HG03575 (cell line): Measurements from ENCODE around the gene ANXA6.
A peak's percentile ranks its signal among the peaks of the same experiment; 100 is the strongest.

Source experiments
- ATAC-seq: cut with Tn5 transposase; IDR thresholded peaks from one replicate; pipeline ENCODE4 v1.9.1; 2021; ENCODE audit not compliant: unreplicated experiment, insufficient number of reproducible peaks, low FRiP score; ENCODE audit errors: extremely low read depth

Gene ANXA6

GRCh38 chr5:151139015-151139414, 18.6 kb downstream of the ANXA6 start:
- no peak for ATAC-seq

DNA sequence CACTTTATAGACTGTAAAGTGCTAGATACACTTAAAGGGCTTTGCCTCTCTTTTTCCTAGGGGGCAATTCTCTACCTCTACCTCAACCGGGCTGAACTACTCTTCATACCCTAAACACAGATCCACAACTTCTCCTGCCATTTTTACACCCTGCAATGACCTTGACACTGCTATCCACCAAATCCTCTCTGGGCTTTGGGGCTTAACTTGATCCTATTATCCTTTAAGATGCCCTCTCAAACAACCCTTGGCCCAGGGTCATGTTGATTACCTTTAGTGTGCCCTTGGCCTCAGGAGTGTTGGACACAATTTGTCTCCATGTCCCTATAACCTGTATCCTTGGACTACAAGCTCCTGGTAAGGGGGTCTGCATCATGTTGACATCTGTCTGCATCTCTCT, 19.5 kb downstream of the ANXA6 start:
- ATAC-seq, result no peak

DNA sequence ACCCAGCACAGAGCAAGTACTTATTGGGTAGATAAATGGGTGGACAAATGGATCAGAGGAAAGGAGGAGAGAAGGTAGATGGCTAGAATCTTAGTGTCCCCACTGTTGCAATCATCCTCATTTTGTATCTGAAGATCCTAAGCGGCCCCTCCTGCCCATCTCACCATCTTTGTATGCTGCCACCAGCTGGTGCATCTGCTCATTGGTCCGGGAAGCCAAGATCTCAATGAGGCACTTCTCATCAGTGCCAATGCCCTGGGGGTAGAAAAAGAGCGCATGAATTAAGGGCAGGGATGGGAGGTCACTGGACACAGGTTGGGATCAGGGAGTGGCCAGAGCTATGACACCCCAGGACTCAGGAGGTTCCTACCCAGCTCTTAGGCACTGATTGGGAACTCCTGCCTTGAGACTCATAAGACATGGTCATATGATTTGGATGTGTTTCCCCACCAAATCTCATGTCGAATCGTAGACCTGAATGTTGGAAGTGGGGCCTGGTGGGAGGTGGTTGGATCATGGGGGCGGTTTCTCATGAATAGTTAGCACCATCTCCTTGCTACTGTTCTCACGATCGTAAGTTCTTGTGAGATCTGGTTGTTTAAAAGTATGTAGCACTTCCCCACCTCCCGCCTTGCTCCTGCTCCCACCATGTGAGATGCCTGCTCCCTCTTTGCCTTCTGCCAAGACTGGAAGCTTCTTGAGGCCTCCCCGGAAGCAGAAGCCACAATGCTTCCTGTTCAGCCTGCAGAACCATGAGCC, 20.3 kb downstream of the ANXA6 start:
- no peak for ATAC-seq

GRCh38 chr5:151134228-151134627, 23.4 kb downstream of the ANXA6 start:
- ATAC-seq, result no peak

GRCh38 chr5:151132963-151133362, 24.6 kb downstream of the ANXA6 start:
- no peak for ATAC-seq

GRCh38 chr5:151130922-151131891, 26.4 kb downstream of the ANXA6 start:
- ATAC-seq, result no peak

DNA sequence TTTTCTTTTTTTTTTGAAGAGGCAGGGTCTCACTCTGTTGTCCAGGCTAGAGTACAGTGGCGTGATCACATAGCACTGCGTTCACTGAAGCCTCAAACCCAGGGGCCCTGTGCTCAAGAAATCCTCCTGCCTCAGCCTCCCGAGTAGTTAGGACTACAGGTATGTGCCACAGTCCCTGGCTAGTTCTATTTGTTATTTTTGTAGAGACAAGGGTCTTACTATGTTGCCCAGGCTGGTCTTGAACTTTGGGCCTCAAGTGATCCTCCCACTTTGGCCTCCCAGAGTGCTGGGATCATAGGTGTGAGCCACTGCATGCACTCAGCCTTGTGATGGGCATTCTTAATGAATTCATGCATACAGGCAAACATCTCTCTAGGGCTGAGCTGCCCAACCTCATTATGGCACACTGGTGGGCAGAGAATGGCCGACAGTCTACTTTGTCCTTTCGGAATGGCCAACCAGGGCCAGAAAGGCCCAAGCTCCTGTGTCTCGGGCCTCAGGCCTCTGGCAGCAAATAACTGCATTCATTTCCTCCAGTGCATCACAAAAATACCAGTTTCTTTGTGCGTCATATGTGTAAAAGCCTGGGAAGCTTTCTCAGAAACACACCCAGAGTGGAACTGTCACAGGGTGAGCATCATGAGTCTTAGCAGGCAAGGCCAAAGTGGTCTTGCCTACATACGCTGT, 27.2 kb downstream of the ANXA6 start:
- no peak for ATAC-seq

DNA sequence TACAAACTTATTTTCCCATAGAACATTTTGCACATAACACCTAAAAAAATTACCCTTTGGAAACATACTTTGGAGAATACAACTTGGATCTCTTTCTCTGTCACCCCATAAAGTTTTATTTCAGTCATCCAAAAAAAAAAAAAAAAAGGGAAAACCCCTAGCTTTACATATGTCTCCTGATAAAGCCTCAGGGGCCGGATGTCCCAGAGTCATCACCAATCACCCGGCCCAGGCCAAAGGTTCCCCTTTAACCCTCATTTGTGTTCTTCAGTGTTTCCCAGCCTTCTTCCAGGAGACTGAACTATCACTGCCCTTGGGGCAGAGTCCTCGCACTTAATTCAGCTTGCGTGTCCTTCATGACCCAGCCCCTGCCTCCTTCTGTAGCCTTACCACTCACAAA, 28.8 kb downstream of the ANXA6 start:
- ATAC-seq, result no peak

- ATAC-seq, result no peak
Observed at GRCh38 chr5:151127926-151128325, 29.7 kb downstream of the ANXA6 start.

DNA sequence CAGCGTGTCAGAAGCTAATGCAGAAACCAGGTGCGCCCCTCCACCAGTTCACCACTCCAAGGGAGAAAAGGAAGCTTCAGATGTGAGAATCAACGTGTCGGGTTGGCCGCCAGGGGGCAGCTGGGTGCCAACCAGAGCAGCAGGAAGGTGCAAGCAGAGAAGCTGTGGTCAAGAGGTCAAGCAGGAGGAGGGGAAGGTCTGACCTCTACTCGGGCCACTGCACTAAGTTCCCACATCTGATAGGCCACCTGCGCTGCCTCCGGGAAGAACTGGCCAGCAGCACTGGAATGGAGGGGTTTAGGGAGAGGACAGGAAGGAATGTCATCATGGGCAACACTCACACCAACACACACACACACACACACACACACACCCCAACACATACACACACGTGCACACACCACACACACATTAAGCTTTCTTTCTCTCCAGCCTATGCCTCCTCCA, 31.4 kb downstream of the ANXA6 start:
- ATAC-seq, result no peak

- no peak for ATAC-seq
Observed at GRCh38 chr5:151125421-151125820, 32.2 kb downstream of the ANXA6 start.

DNA sequence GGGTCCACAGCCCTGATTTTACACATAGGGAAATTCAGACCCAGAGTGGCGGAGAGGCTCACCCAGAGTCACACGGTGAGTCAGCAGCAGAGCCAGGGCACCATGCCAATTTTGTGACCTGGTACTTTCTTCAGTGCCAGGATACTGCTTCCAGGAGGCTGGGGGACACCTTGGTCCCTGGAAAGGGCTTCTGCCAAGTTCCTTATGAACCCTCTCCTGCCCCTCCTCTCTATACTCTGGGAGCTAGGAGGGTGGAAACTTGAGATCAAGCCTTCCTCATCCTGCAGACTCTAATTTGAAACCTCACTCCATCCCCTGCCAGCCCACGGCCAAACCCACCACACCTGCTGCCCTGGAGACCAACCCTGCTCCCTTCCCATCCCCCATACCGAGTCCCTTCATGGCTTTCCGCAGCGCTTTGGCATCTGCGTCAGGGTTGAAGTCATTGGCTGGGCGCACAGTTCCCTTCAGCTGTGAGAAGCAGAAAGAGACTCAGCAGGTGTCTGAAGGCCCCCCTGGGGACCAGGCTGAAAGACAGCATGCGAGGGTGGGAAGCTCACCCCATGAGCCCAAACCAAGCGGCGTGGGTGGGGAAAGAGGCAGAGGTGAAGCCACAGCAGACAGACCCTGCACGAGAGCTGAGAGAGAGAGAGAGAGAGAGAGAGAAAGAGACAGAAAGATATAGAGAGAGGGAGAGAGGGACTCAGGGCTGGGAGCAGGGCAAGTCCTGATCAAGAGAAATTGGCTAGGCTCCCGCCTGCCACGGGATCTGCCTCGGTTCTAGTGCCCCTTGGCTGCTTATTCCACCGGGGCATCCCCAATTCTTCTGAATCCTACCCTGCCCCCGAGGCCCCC, 33.5 kb downstream of the ANXA6 start:
- ATAC-seq, result peak; percentile 59

DNA sequence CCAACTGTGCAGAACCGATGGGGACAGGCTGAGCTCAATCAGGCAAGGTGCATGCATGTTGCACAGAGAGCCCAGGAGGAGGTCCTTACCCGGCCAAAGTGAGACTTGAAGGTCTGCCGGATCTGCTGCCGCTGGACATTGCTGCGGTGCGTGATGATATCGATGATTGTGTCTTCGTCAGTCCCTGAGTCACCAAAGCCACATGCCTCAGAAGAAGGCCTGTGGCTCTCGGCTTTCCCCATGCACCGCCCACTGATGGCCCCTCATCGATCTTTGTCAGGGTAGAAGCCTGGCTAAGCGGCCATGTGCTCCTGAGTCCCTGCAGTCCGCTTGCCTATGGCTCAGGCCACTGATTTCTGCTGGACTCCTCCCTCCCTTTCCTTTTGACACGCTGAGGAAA, 34.8 kb downstream of the ANXA6 start:
- no peak for ATAC-seq

DNA sequence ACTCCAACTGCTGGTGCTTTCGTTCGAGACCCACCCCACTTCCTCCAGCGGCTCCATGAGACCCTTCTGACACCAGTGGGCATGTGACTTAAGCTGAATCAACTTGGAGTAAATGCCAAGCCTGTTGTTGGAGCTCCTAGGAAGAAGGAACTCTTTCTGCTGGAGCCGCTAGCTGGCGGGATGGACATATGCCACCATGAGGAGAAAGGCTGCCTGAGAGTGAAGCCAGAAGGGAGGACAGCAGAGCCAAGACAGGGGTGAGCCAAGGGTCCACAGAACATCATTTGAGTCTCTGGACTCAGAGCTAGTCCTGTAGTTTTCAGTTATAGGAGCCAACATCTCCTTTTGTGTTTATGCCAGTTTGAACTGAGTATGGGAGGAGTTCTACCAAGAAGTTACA, 35.9 kb downstream of the ANXA6 start:
- no peak for ATAC-seq

GRCh38 chr5:151121095-151121494, 36.5 kb downstream of the ANXA6 start:
- no peak for ATAC-seq

- ATAC-seq, result no peak
Observed at GRCh38 chr5:151118913-151119575, 38.5 kb downstream of the ANXA6 start.

- no peak for ATAC-seq
Observed at GRCh38 chr5:151115272-151115905, 42.2 kb downstream of the ANXA6 start.

DNA sequence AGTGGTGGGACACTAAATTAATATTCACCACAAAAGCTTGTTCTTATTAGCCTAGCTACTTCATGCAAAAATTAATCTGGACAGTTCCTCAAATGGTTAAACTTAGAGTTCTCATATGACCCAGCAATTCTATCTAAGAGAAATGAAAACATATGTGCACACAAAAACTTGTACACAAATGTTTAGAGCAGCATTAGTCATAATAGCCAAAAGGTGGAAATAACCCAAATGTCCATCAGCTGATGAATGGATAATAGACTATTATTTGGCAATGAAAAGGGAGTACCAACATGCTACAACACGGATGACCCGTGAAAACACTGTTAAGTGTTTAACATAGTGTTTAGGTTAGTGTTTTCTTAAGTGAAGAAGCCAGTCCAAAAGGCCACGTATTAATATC, 43.9 kb downstream of the ANXA6 start:
- ATAC-seq, result no peak
